DMS153 treated with DMSO at 0.1 percent for 48 hours (cell line): ENCODE measurements around the gene RHCG.
"Not testable (repeated sequence)": the region's sequence is repeated elsewhere in the genome, so short reads cannot be mapped to it uniquely, and the experiment has no call there.

Experiments used
- DNase-seq: peaks from one replicate; lab custom pipeline; 2025; ENCODE audit not compliant: unreplicated experiment; lab: John Stamatoyannopoulos, UW

Gene RHCG

GRCh38 chr15:89479173-89479572, 17.2 kb downstream of the RHCG start:
- DNase-seq, result no peak

- DNase-seq, result no peak
These were observed 18.8 kb downstream of the RHCG start for GRCh38 chr15:89477411-89478242.

GRCh38 chr15:89475661-89476060, 20.7 kb downstream of the RHCG start:
- DNase-seq, result no peak

GRCh38 chr15:89472785-89473256, 23.6 kb downstream of the RHCG start:
- no peak for DNase-seq

- no peak for DNase-seq
These were observed 26.8 kb downstream of the RHCG start for GRCh38 chr15:89469426-89470096.

GRCh38 chr15:89468813-89469212, 27.6 kb downstream of the RHCG start:
- not testable (repeated sequence) for DNase-seq

- no peak for DNase-seq
These were observed 33.3 kb downstream of the RHCG start for GRCh38 chr15:89463113-89463512.

- DNase-seq, result no peak
These were observed 34.0 kb downstream of the RHCG start for GRCh38 chr15:89462198-89462912.

GRCh38 chr15:89461386-89461785, 35.0 kb downstream of the RHCG start:
- no peak for DNase-seq

- no peak for DNase-seq
These were observed 36.3 kb downstream of the RHCG start for GRCh38 chr15:89460048-89460447.

- DNase-seq, result no peak
These were observed 36.9 kb downstream of the RHCG start for GRCh38 chr15:89459271-89460038.

- no peak for DNase-seq
These were observed 37.9 kb downstream of the RHCG start for GRCh38 chr15:89458440-89458839.

- DNase-seq, result no peak
These were observed 39.3 kb downstream of the RHCG start for GRCh38 chr15:89457086-89457485.

GRCh38 chr15:89455535-89455934, 40.8 kb downstream of the RHCG start:
- no peak for DNase-seq

- no peak for DNase-seq
These were observed 44.0 kb downstream of the RHCG start for GRCh38 chr15:89452330-89452836.

- DNase-seq, result no peak
These were observed 44.5 kb downstream of the RHCG start for GRCh38 chr15:89451846-89452245.

GRCh38 chr15:89450076-89451006, 46.0 kb downstream of the RHCG start:
- no peak for DNase-seq

GRCh38 chr15:89448825-89449224, 47.6 kb downstream of the RHCG start:
- no peak for DNase-seq

- DNase-seq, result no peak
These were observed 48.7 kb downstream of the RHCG start for GRCh38 chr15:89447676-89448075.
